RKO (cell line): ENCODE data around the gene AVPR1B.
"Not testable (repeated sequence)": the region's sequence is repeated elsewhere in the genome, so short reads cannot be mapped to it uniquely, and the experiment has no call there.

Source experiments
- DNase-seq: peaks from one replicate; pipeline ENCODE4 v3.0.0-alpha.2; 2016; ENCODE audit warnings: low spot score

The AVPR1B gene

GRCh38 chr1:206081856-206082255, 35.3 kb downstream of the AVPR1B start:
- DNase-seq, result no peak

DNA sequence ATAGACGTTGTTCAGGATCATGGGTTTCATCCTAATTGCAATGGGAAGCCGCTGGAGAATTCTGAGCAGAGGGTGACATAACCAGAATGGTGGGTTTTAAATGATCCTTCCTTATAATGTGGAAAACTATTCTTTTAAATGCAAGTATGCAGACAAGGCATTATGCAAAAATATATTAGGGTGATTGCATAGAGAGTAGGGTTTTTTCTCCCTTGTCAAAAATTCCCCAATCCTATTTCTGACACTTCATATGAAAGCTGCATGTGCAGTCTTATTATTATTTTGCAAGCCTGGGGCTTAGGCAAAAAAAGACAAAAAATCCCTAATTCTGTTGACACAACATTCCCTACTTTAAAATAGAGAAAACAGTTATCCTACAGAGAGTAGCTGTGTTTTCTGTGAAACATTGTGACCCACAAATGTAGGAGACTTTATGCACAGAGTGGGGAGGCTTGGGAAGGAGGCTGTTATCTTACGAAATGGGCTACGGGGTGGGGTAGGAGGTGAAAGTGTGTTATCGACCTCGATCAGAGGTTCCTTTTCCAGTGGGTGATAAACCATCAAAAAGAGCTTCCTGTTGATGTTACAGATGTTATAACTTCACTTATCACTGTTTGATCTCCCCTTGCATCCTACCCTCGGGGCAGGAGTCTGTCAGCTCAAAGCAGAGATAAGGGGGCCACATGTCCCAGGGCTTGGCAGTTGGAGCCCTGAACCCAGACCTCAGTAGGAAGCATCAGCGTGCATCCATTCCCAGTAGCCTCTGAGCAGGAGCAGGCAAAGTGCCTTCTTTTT, 37.0 kb downstream of the AVPR1B start:
- no peak for DNase-seq

GRCh38 chr1:206079135-206079534, 38.1 kb downstream of the AVPR1B start:
- no peak for DNase-seq

DNA sequence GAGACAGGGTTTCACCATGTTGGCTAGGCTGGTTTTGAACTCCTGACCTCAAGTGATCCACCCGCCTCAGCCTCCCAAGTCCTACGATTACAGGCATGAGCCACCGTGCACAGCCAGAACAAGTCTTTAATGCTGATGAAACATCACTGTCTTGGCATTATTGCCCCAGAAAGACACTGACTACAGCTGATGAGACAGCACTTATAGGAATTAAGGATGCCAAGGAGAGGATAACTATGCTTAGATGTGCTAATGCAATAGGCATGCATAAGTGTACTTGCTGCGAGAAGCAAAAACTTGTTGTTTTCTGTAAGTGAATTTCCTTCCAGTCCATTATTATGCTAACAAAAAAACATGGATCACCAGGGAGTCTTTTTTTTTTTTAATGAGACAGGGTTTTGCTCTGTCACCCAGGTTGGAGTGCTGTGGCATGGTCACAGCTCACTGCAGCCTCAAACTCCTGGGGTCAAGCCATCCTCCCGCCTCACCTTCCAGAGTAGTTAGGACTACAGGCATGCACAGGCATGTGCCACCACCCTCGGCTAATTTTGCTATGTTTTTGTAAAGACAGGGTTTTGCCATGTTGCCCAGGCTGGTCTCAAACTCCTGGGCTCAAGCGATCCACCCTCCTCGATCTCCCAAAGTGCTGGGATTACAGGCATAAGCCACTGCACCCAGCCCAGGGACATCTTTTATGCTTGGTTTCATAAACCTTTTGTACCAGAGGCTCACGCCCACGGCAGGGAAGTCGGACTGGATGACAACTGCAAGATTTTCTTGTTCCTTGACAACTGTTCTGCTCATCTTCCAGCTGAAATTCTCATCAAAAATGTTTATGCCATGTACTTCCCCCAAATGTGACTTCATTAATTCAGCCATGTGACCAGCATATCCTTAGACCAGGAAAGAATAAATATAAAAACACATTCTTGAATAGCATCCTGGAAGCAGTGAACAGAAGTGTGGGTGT, 41.1 kb downstream of the AVPR1B start:
- DNase-seq, result no peak

GRCh38 chr1:206074839-206075238, 42.3 kb downstream of the AVPR1B start:
- no peak for DNase-seq

GRCh38 chr1:206070627-206071304, 46.4 kb downstream of the AVPR1B start:
- no peak for DNase-seq

GRCh38 chr1:206068314-206068713, 48.9 kb downstream of the AVPR1B start:
- DNase-seq, result no peak

GRCh38 chr1:206067486-206068227, 49.5 kb downstream of the AVPR1B start:
- no peak for DNase-seq

GRCh38 chr1:206066479-206067171, 50.6 kb downstream of the AVPR1B start:
- no peak for DNase-seq

DNA sequence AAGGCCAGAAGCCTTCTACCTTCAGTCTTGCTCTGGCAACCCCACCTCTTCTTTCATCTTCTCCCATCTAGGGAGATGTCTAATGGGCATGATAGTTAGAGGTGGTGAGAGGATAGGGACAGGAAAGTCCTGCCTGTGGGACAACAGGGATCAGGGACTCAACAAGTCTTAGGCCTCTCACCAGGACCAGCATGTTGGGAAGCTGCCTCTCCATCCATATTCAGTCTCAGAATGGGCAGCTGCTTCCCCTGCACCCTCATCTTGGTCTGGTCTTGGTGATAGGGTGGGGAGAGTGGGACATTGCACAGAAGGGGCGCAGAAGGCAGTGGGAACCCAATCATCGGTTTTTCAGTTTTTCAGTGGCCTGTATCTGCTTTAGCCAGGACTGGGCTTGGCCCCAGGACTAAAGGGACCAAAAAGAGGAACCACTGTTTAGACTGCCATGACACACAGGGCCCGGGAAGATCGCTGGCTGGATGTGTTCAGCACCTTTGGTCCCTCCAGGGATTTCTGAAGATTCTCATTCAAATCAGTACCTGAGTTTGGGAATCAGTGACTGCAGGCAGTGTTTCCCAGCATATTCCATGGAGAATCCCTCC, 51.5 kb downstream of the AVPR1B start:
- DNase-seq, result no peak

DNA sequence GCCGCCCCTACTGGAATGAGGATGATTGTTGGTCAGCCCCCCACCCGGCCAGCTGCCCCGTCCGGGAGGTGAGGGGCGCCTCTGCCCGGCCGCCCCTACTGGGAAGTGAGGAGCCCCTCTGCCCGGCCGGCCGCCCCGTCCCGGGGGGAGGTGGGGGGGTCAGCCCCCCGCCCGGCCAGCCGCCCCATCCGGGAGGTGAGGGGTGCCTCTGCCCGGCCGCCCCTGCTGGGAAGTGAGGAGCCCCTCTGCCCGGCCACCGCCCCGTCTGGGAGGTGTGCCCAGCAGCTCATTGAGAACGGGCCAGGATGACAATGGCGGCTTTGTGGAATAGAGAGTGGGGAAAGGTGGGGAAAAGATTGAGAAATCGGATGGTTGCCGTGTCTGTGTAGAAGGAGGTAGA, 52.7 kb downstream of the AVPR1B start:
- not testable (repeated sequence) for DNase-seq

- DNase-seq, result not testable (repeated sequence)
Measured at GRCh38 chr1:206064001-206064400, 53.2 kb downstream of the AVPR1B start.

GRCh38 chr1:206062464-206062863, 54.7 kb downstream of the AVPR1B start:
- no peak for DNase-seq

- no peak for DNase-seq
Measured at GRCh38 chr1:206060844-206061243, 56.3 kb downstream of the AVPR1B start.
